Measurements from ENCODE around the gene ILKAP. TPM values are rescaled to one million over a fixed set of nuclear protein-coding genes. Genes with fewer than 3 reads are reported as not detected.

The ILKAP gene
- total RNA-seq, 1 donor from 2014 or later: 62.6 TPM

GRCh38 chr2:238203973-238204683 is 633 bp upstream of the ILKAP start:
- no peaks in the 10 kb centered on the region for H3K36me3 ChIP-seq
- H3K27ac ChIP-seq: peak overlapping the region; percentile 85
- H3K4me1 ChIP-seq: peaks cover 37% of the 10 kb centered on the region
- DNase-seq (ENCODE audit: extremely low spot score in 2 of 2): no peak
- intact Hi-C loops (cut with DNase I): no loop called here
- peak overlapping the region; percentile 74 to 83 for H3K4me3 ChIP-seq
- TF ChIP-seq POLR2AphosphoS5 (IDR thresholded peaks at IDR 0.05; ENCODE audit: insufficient read depth in 1 of 2, low read depth in 1 of 2): no peak
- no peak for TF ChIP-seq CTCF (IDR thresholded peaks at IDR 0.05)
- TF ChIP-seq POLR2A (IDR thresholded peaks at IDR 0.05): no peak
- H3K27me3 ChIP-seq: no peaks in the 10 kb centered on the region
- no peaks in the 10 kb centered on the region for H3K9me3 ChIP-seq

GRCh38 chr2:238202326-238203093 is 985 bp downstream of the ILKAP start:
- peak overlapping the region; percentile 74 to 83 for H3K4me3 ChIP-seq
- peaks cover 40% of the 10 kb centered on the region for H3K4me1 ChIP-seq
- TF ChIP-seq CTCF (IDR thresholded peaks at IDR 0.05) (no peak), POLR2AphosphoS5 (IDR thresholded peaks at IDR 0.05; ENCODE audit: insufficient read depth in 1 of 2, low read depth in 1 of 2) (no peak), POLR2A (IDR thresholded peaks at IDR 0.05) (no peak)
- DNase-seq (ENCODE audit: extremely low spot score in 2 of 2): no peak
- no peaks in the 10 kb centered on the region for H3K36me3 ChIP-seq
- intact Hi-C loops (cut with DNase I): no loop called here
- H3K27ac ChIP-seq: peak overlapping the region; percentile 85
- no peaks in the 10 kb centered on the region for H3K27me3 ChIP-seq
- no peaks in the 10 kb centered on the region for H3K9me3 ChIP-seq

GRCh38 chr2:238190445-238190844 is 13.1 kb downstream of the ILKAP start:
- Histone ChIP-seq H3K4me3 (no peak overlapping the region), H3K36me3 (peaks cover 0 to 79% of the 10 kb centered on the region in 2 donors), H3K27ac (no peak overlapping the region), H3K4me1 (no peaks in the 10 kb centered on the region), H3K9me3 (no peaks in the 10 kb centered on the region), H3K27me3 (no peaks in the 10 kb centered on the region)
- no peak for DNase-seq (ENCODE audit: extremely low spot score in 2 of 2)
- intact Hi-C loops (cut with DNase I): no loop called here
- TF ChIP-seq POLR2AphosphoS5 (IDR thresholded peaks at IDR 0.05; ENCODE audit: insufficient read depth in 1 of 2, low read depth in 1 of 2) (no peak), CTCF (IDR thresholded peaks at IDR 0.05) (no peak), POLR2A (IDR thresholded peaks at IDR 0.05) (no peak)

GRCh38 chr2:238187618-238188548 is 15.6 kb downstream of the ILKAP start:
- no peak for DNase-seq (ENCODE audit: extremely low spot score in 2 of 2)
- intact Hi-C loops (cut with DNase I): no loop called here
- H3K27me3 ChIP-seq: no peaks in the 10 kb centered on the region
- H3K36me3 ChIP-seq: peaks cover 0 to 92% of the 10 kb centered on the region in 2 donors
- H3K4me3 ChIP-seq: no peak overlapping the region
- TF ChIP-seq POLR2AphosphoS5 (IDR thresholded peaks at IDR 0.05; ENCODE audit: insufficient read depth in 1 of 2, low read depth in 1 of 2): no peak
- no peak for TF ChIP-seq POLR2A (IDR thresholded peaks at IDR 0.05)
- no peak overlapping the region for H3K27ac ChIP-seq
- H3K9me3 ChIP-seq: no peaks in the 10 kb centered on the region
- H3K4me1 ChIP-seq: no peaks in the 10 kb centered on the region

- no peaks in the 10 kb centered on the region for H3K27me3 ChIP-seq
- no peak overlapping the region for H3K4me3 ChIP-seq
- no peak for TF ChIP-seq CTCF (IDR thresholded peaks at IDR 0.05)
- TF ChIP-seq POLR2A (IDR thresholded peaks at IDR 0.05): no peak
- TF ChIP-seq POLR2AphosphoS5 (IDR thresholded peaks at IDR 0.05; ENCODE audit: insufficient read depth in 1 of 2, low read depth in 1 of 2): no peak
- intact Hi-C loops (cut with DNase I): no loop called here
- no peak overlapping the region for H3K27ac ChIP-seq
- H3K9me3 ChIP-seq: no peaks in the 10 kb centered on the region
- H3K36me3 ChIP-seq: peaks cover 0 to 99% of the 10 kb centered on the region in 2 donors
- DNase-seq (ENCODE audit: extremely low spot score in 2 of 2): no peak
- no peaks in the 10 kb centered on the region for H3K4me1 ChIP-seq
Observed at GRCh38 chr2:238183821-238184220, 19.7 kb downstream of the ILKAP start.
